Endometrium (tissue), 2 donors: Measurements from ENCODE around the gene CBFB.
"Not testable (repeated sequence)": the region's sequence is repeated elsewhere in the genome, so short reads cannot be mapped to it uniquely, and the experiment has no call there.

Experiments
- FAIRE-seq: peaks from 2 replicates; lab custom pipeline; 2012; peaks lifted over from hg19 to GRCh38; lab: Jason Lieb, UNC
- donor health status: control.
- donor health status: control.

The CBFB gene

GRCh38 chr16:67041520-67041919 is 12.6 kb downstream of the CBFB start:
- not testable (repeated sequence) for FAIRE-seq

- no peak for FAIRE-seq
Measured at GRCh38 chr16:67043420-67043819, 14.5 kb downstream of the CBFB start.

DNA sequence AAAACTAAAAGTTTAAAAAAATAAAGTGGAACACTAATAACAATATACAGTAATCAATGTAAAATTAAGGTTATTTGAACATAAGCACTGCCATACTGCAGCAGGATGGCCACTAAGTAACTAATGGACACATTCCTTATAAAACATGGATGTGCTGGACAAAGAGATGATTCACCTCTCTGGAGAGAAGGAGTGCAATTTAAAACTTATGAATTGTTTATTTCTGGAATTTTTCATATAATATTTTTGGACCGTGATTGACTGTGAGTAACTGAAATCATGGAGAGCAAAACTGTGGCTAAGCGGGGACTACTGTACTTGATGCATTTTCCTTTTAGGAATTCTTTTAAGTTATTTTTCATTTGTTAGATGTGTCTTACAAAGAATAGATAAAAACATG is 21.8 kb downstream of the CBFB start:
- no peak for FAIRE-seq

DNA sequence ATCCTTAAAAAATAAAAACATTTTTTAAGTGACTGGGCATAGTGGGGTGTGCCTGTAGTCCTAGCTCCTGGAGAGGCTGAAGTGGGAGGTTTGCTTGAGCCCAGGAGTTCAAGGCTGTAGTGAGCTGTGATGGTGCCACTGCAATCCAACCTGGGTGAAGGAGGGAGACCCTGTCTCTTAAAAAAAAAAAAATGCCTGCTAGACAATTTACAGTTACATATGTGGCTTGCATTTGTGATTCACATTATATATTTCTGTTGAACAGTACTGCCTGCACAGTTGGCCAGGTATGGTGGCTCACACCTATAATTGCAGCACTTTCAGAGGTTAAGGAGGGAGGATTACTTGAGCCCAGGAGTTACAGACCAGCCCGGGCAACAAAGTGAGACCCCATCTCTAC is 23.4 kb downstream of the CBFB start:
- FAIRE-seq: no peak

DNA sequence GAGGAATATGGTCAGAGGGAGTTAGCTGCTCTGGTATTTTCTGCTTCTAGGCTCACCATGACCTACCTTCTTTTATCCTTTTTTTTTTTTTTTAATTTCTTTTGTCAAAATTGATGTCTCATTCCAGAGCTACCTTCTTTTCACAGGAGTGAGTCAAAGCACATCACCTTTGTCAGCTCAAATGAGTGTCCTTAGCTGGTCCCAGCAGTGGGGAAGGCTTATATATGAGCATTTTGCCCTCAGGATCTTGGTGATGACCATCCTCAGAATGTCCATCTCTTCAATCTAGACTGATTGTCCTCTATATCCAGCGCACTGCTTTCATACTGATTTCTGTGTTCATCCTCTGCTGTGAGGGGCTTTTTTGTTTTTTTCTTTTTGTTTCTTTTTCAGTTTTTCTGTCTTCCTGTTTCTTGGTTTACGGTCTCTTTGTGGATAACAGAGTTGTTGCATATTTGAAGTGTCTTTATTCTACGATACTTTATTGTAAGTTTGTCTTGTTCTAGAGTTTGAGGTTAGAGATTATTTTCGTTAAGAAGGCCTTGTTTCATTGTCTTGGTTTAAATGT is 24.9 kb downstream of the CBFB start:
- no peak for FAIRE-seq

DNA sequence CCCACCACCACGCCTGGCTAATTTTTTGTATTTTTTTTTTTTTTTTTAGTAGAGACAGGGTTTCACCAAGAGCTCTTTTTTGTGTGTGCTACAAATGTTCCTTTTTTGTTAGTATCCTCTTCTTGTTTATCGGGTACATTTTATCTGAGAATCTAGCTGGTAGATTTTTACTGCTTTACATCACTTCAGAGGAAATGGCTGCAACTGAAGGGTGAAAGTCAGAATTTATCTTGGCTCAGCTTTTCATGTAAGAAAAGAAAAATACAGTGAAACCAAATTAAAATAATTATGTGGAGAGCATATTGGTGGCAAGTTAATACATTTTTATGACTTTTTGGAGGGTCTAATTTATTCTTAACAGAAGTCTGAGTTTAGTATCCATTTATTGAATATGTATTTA is 26.0 kb downstream of the CBFB start:
- FAIRE-seq: no peak

GRCh38 chr16:67055712-67056487 is 27.0 kb downstream of the CBFB start:
- no peak for FAIRE-seq

DNA sequence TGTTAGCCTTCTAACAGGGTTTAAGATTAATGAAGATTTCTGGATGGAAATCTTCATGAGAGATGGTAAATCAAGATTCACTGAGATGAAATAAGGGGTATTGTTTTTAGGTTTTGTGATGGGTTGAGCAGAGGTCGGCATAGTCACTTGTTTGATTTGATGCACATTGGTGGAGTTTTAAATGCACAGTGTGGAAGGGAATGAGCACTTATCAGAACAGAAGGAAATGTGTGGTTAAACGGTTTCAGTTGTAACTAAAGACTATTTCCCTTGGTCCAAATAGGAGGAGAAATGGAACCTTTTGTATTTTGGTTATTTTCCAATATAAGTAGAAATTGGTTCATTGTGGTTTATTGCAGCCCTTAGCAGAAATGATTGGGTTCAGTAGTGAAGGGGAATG is 34.1 kb downstream of the CBFB start:
- no peak for FAIRE-seq

DNA sequence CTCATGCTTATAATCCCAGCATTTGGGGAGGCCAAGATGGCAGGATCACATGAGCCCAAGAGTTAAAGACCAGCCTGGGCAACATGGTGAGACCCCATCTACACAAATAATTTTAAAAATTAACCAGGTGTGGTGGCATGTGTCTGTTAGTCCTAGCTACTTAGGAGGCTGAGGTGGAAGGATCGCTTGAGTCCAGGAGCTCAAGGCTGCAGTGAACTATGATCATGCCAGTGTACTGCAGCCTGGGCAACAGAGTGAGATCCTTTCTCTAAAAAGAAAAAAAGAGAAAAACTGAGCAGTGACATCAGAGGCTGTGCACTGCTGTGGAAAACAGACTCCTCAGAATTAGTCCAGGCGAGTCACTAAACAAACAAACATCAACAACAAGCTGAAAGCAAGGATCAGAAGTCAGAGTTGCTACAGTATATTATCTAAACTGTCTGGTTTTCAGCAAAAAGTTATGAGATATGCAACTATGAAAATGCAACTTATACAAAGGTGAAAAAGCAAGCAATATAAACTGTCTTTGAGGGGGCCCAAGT is 39.3 kb downstream of the CBFB start:
- FAIRE-seq: no peak

GRCh38 chr16:67071476-67072048 is 42.6 kb downstream of the CBFB start:
- no peak for FAIRE-seq

- no peak for FAIRE-seq
Measured at GRCh38 chr16:67075331-67075730, 46.4 kb downstream of the CBFB start.

- no peak for FAIRE-seq
Measured at GRCh38 chr16:67077871-67078270, 48.9 kb downstream of the CBFB start.

DNA sequence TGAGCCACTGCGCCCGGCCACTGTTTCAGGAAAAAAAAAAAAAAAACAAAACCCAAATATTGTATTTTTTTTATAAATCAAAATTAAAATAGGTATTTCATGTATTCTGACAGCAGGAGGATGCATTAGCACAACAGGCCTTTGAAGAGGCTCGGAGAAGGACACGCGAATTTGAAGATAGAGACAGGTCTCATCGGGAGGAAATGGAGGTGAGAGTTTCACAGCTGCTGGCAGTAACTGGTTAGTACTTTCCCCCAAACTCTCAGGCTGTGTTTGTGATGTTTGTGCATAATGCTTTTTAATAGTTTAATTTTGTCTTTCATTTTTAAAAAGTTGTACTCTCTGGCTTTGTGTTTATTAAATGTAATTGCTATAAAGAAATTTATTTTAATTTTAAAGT is 53.2 kb downstream of the CBFB start:
- no peak for FAIRE-seq

GRCh38 chr16:67082891-67083290 is 53.9 kb downstream of the CBFB start:
- no peak for FAIRE-seq

- FAIRE-seq: no peak
Measured at GRCh38 chr16:67084345-67085028, 55.5 kb downstream of the CBFB start.

GRCh38 chr16:67086822-67087221 is 57.9 kb downstream of the CBFB start:
- FAIRE-seq: no peak

DNA sequence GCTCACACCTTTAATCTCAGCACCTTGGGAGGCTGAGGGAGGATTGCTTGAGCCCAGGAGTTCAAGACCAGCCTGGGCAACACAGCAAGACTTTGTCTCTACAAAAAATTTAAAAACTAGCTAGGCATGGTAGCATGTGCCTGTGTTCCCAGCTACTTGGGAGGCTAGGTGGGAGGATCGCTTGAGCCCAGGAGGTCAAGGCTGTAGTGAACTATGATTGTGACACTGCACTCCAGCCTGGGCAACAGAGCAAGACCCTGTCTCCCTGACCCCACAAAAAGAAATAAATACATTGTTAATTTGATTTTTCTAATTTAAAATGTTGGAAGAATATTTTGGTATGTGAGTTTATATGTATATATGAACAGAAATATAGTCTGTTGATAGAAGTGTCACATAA is 58.3 kb downstream of the CBFB start:
- FAIRE-seq: no peak

- FAIRE-seq: no peak
Measured at GRCh38 chr16:67087803-67088202, 58.9 kb downstream of the CBFB start.

- no peak for FAIRE-seq
Measured at GRCh38 chr16:67088551-67088950, 59.6 kb downstream of the CBFB start.

DNA sequence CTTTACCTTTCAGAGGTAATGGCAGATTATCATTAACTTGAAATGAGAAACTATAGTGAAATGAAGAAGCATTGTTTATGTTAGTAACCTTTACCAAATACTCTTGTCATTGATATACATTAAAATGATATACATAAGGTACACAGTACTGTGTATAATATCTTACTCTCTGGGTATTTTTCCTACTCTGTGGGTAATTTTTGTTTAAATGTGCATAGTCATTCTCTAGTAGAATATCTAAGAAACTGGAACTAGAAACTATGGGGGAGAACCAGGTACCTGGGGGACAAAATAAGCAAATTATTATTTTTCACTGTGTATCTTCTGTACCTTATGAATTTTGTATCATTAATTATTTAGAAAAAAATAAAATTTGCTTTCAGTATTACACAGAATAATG is 60.2 kb downstream of the CBFB start:
- no peak for FAIRE-seq

DNA sequence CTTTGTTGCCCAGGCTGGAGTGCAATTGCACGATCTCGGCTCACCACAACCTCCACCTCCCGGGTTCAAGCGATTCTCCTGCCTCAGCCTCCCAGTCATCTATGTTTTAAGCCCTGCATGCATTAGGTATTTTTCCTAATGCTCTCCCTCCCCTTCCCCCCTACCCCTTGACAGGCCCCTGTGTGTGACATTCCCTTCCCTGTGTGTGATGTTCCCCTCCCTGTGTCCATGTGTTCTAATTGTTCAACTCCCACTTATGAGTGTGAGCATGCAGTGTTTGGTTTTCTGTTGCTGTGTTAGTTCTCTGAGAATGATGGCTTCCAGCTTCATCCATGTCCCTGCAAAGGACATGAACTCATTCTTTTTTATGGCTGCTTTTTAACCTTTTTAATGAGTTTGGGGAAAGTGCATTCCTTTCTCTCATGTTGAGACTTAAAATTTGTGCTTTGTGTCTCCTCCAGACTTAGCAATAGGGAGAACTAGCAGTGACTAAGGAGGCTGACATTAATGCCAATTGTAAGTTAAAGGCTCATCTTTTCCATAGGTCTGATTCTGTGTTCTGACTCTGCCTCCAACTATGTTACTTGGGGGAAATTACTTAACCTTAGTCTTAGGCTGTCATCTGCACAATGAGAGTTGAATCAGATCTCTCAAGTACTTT is 63.1 kb downstream of the CBFB start:
- FAIRE-seq: peak; percentile 33

DNA sequence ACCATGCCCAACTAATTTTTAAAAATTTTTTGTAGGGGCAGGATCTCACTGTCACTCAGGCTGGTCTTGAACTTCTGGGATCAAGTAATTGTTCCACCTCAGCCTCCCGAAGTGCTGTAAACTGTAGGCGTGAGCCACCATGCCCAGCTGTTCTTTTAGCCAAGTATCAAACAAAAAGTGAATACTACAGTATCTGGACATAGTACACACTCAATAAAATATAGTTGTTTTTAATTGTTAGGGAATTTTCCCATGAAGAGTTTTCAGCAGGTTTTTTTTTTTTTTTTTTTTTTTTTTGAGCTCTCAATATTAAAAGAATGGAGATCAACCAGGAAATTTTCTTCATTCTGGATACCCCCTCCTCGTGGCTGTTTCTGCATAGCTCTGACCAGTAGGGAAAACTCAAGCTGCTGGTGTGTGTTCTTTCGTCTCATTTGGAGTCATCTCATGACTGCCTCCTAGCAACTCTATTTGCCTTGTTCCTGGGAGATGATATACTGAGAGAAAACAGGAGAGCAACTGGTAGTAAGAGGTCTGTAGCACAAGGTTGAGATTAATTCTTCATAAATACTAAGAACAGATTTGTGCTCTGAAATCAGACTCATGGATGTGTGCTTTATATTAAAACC is 64.3 kb downstream of the CBFB start:
- no peak for FAIRE-seq
